Heart left ventricle (tissue), 13 donors: ENCODE results near the gene LRRC75B.

Experiments
- POLR2A ChIP-seq, 2 donors: fragments of 450-650 bp; IDR thresholded peaks; one replicate each; pipeline ENCODE4 v1.6.1; 2017; ENCODE audit warnings: antibody characterized with exemption in 2 of 2, mild to moderate bottlenecking in 2 of 2, moderate library complexity in 2 of 2
- TF ChIP-seq, protein P1 (sequence below), 12 donors: fragments of 200-600 bp; sonication (generic) in 4 of 12; IDR thresholded peaks; one replicate each; pipeline versions ENCODE4 v1.5.0 to v1.8.0; 2018 to 2022; ENCODE audit warnings: antibody characterized with exemption in 12 of 12, mild to moderate bottlenecking in 5 of 12
- donor health status: ischemic (EF 13 %, LVEDD 7.1; RV severe dilation, severe dysfunction).
- donor health status: DM: no; HTN: yes; CAD: no.
- donor health status: DM: no; HTN: no; CAD: no.
- donor health status: ischemic (EF 25% LVEDD 6.9; RV normal size, moderate dysfunction).
- donor health status: ischemic (EF 25% LVEDD 5.7; RV mildly dilated, moderate dysfunction).
- donor health status: ischemic (EF 35%, LVEDD 5.7; RV mildly dilated, moderate dysfunction).
- donor health status: nonischemic (EF 11% LVEDD 7.7; RV severe dilation, severe dysfunction).
- donor health status: DM: yes; HTN: yes; CAD: no.
- donor health status: PGD.
- donor health status: ischemic (EF 29% LVEDD 5.4; RV normal size, mild dysfunction).
- donor health status: nonischemic (EF 23%, LVEDD 6.1; RV moderate dilation, normal function).

DNA sequence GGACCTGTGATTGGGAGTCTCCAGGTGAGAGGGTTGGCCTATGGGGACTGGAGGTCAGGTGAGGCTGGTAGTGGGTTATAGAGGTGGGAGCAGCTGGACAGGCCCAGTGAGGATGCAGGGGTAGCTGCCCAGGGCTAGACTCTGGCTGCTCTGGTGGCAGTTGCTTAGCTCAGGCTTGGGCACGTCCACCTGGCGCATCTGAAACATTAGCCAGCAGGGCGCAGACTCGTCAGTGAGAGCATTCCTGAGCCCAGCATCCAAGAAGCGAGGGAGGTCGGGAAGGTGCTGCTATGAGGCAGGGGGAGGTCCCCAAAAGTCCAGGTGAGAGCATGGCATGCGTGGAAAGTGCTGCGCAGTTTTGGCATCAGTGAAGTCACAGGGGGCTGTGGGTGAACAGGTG lies 6.6 kb upstream of the LRRC75B start:
- TF ChIP-seq, protein P1, sequence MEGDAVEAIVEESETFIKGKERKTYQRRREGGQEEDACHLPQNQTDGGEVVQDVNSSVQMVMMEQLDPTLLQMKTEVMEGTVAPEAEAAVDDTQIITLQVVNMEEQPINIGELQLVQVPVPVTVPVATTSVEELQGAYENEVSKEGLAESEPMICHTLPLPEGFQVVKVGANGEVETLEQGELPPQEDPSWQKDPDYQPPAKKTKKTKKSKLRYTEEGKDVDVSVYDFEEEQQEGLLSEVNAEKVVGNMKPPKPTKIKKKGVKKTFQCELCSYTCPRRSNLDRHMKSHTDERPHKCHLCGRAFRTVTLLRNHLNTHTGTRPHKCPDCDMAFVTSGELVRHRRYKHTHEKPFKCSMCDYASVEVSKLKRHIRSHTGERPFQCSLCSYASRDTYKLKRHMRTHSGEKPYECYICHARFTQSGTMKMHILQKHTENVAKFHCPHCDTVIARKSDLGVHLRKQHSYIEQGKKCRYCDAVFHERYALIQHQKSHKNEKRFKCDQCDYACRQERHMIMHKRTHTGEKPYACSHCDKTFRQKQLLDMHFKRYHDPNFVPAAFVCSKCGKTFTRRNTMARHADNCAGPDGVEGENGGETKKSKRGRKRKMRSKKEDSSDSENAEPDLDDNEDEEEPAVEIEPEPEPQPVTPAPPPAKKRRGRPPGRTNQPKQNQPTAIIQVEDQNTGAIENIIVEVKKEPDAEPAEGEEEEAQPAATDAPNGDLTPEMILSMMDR (IDR thresholded peaks at IDR 0.05) = no peak
- no peak for TF ChIP-seq POLR2A (IDR thresholded peaks at IDR 0.05)
